ENCODE data around the gene MTG2.

Gene MTG2

GRCh38 chr20:62243906-62244515, 61.2 kb downstream of the MTG2 start:
- no peak overlapping the region for H3K4me3 ChIP-seq (ENCODE audit: low read length)
- DNase-seq (ENCODE audit: low read depth) = no peak
- TF ChIP-seq CTCF (IDR thresholded peaks at IDR 0.05; ENCODE audit: insufficient read depth, low read depth, low read length, missing control alignments) = no peak

GRCh38 chr20:62244644-62245108, 61.8 kb downstream of the MTG2 start:
- DNase-seq (ENCODE audit: low read depth) = no peak
- H3K4me3 ChIP-seq (ENCODE audit: low read length) = no peak overlapping the region
- TF ChIP-seq CTCF (IDR thresholded peaks at IDR 0.05; ENCODE audit: insufficient read depth, low read depth, low read length, missing control alignments) = no peak

GRCh38 chr20:62245911-62246280, 63.1 kb downstream of the MTG2 start:
- DNase-seq (ENCODE audit: low read depth) = no peak
- H3K4me3 ChIP-seq (ENCODE audit: low read length) = no peak overlapping the region
- no peak for TF ChIP-seq CTCF (IDR thresholded peaks at IDR 0.05; ENCODE audit: insufficient read depth, low read depth, low read length, missing control alignments)

- no peak for DNase-seq (ENCODE audit: low read depth)
- H3K4me3 ChIP-seq (ENCODE audit: low read length) = no peak overlapping the region
- no peak for TF ChIP-seq CTCF (IDR thresholded peaks at IDR 0.05; ENCODE audit: insufficient read depth, low read depth, low read length, missing control alignments)
Observed at GRCh38 chr20:62246431-62246830, 63.6 kb downstream of the MTG2 start.

- no peak overlapping the region for H3K4me3 ChIP-seq (ENCODE audit: low read length)
- DNase-seq (ENCODE audit: low read depth) = no peak
- TF ChIP-seq CTCF (IDR thresholded peaks at IDR 0.05; ENCODE audit: insufficient read depth, low read depth, low read length, missing control alignments) = no peak
Observed at GRCh38 chr20:62246872-62247652, 64.2 kb downstream of the MTG2 start.

- DNase-seq (ENCODE audit: low read depth) = no peak
- TF ChIP-seq CTCF (IDR thresholded peaks at IDR 0.05; ENCODE audit: insufficient read depth, low read depth, low read length, missing control alignments) = no peak
- no peak overlapping the region for H3K4me3 ChIP-seq (ENCODE audit: low read length)
Observed at GRCh38 chr20:62248890-62249560, 66.2 kb downstream of the MTG2 start.

All from epithelial cell of esophagus (primary cell).